ENCODE measurements around the gene TWF2. TPM values are rescaled to one million over a fixed set of nuclear protein-coding genes. Genes with fewer than 3 reads are reported as not detected.
A peak's percentile ranks its signal among the peaks of the same experiment; 100 is the strongest.

The TWF2 gene
- total and polyA plus RNA-seq, 2 of the 13 experiments (the other 11 are each of a cell fraction or from before 2014, with no cell fraction given), result 45.5 to 108 TPM

GRCh38 chr3:52277071-52277964, 38.4 kb upstream of the TWF2 start (continued):
- no peak for TF ChIP-seq USF2 (IDR thresholded peaks at IDR 0.05; ENCODE audit: low read depth, low read length)
- TF ChIP-seq USF2 (CRISPR knock-in tag; IDR thresholded peaks at IDR 0.05; ENCODE audit: borderline replicate concordance), result no peak
- TF ChIP-seq ZNF318 (CRISPR knock-in tag; IDR thresholded peaks at IDR 0.05), result no peak
- TF ChIP-seq CENPT (CRISPR knock-in tag; IDR thresholded peaks at IDR 0.05; ENCODE audit: low read depth), result no peak
- 0 out of 2 replicates have a peak, but pooled peaks have one; percentile 26 for TF ChIP-seq ZNF235 (CRISPR knock-in tag; IDR thresholded peaks at IDR 0.05; ENCODE audit: borderline replicate concordance)
- no peak for TF ChIP-seq RERE (CRISPR knock-in tag; IDR thresholded peaks at IDR 0.05; ENCODE audit: low read depth)
- TF ChIP-seq RARA (CRISPR knock-in tag; IDR thresholded peaks at IDR 0.05), result peak; percentile 44; the same call in 1 of the 2 replicates
